ENCODE results near the gene HIRA.

Gene HIRA

DNA sequence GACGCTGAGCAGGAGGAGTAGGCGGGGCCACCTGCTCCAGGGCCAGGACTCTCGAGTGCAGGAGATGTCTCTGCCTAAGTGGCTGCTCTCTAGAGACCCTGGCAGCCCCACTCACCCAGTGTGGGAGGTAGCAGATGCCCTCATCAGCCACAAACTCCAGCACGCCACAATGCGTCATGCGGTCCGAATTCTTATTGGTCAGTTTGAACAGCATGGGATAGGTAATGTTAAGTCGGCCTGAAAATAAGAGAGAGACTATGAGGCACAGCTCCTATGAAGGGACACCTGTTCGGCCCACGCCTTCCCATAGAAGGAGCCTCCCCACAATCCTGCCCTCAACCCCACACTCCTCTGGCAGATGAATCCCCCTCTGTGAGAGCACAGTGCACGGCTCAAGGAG, 40.0 kb upstream of the HIRA start:
- H3K9ac ChIP-seq (ENCODE audit: low read length): no peak overlapping the region
- H3K27ac ChIP-seq (ENCODE audit: low read depth, low read length): no peak overlapping the region
- H3K4me3 ChIP-seq (ENCODE audit: low read depth, low read length): no peak overlapping the region
- no peaks in the 10 kb centered on the region for H3K27me3 ChIP-seq (ENCODE audit: control insufficient read depth, insufficient read depth, low read length)
- H3K9me3 ChIP-seq (ENCODE audit: control insufficient read depth, insufficient read depth, low read depth, low read length): no peaks in the 10 kb centered on the region
- no peaks in the 10 kb centered on the region for H3K4me1 ChIP-seq (ENCODE audit: control insufficient read depth, insufficient read depth, low read length)
- H3K36me3 ChIP-seq (ENCODE audit: control insufficient read depth, insufficient read depth, low read length): peaks cover 89% of the 10 kb centered on the region

DNA sequence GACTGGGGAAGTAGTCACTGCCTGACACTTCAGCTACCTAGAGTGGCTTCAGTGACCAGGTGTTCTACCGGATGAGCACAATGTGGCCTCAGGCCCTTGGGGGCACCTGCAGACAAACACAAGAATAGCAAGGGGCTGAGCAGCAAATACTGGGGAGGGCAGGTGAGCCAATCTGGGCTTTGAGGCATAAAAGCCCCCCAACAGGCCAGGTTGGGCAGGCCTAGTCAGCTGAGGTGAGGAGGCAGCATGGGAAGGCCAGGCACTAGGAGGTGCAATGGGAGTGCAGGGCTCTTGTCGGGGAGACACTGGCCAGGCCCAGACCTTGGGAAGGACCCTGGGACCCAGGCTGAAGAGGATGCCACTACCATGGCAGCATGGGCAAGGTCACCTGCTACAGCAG, 38.5 kb upstream of the HIRA start:
- Histone ChIP-seq H3K36me3 (ENCODE audit: control insufficient read depth, insufficient read depth, low read length) (peaks cover 94% of the 10 kb centered on the region), H3K27ac (ENCODE audit: low read depth, low read length) (no peak overlapping the region), H3K9ac (ENCODE audit: low read length) (no peak overlapping the region), H3K9me3 (ENCODE audit: control insufficient read depth, insufficient read depth, low read depth, low read length) (no peaks in the 10 kb centered on the region), H3K4me1 (ENCODE audit: control insufficient read depth, insufficient read depth, low read length) (no peaks in the 10 kb centered on the region), H3K4me3 (ENCODE audit: low read depth, low read length) (no peak overlapping the region), H3K27me3 (ENCODE audit: control insufficient read depth, insufficient read depth, low read length) (no peaks in the 10 kb centered on the region)

DNA sequence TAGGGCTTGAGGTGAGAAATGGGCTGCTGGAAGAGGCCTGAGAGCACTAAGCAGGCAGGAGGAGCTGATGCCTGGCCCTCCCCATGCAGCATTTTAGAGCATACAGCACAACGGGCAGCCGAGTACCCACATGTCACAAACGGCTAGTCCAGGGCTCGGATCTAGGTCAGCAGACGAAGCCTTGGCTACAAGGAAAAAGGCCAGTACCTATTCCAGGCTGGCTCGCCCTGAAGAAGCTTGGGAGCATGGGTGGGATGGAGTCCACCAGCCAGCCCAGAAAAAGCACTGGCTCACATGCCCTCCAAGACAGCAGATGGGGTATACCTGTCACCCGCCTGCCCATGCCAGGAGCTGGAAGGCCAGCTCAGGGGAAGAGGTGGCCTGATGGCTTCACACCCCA, 37.9 kb upstream of the HIRA start:
- Histone ChIP-seq H3K4me1 (ENCODE audit: control insufficient read depth, insufficient read depth, low read length) (no peaks in the 10 kb centered on the region), H3K27ac (ENCODE audit: low read depth, low read length) (no peak overlapping the region), H3K27me3 (ENCODE audit: control insufficient read depth, insufficient read depth, low read length) (no peaks in the 10 kb centered on the region), H3K36me3 (ENCODE audit: control insufficient read depth, insufficient read depth, low read length) (peaks cover 96% of the 10 kb centered on the region), H3K9me3 (ENCODE audit: control insufficient read depth, insufficient read depth, low read depth, low read length) (no peaks in the 10 kb centered on the region), H3K4me3 (ENCODE audit: low read depth, low read length) (no peak overlapping the region), H3K9ac (ENCODE audit: low read length) (no peak overlapping the region)

DNA sequence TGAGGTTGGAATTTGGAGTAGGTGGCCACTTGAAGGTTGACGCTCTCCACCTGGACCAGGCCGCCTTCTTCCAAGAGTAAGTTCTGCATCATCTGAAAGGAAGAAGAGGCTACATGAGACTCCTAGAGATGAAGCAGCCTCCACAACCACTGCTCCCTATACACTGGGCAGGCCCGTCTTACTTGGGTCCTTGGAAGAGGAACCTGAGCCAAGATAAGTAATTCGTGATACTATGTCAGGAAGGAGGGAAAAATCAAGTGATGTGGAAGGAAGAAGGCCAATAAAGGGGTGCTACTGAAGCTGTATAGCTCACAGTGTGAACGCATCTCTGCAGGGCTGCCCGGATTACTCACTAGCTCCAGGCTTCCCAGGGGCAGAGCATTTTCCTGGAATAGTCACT, 36.4 kb upstream of the HIRA start:
- no peak overlapping the region for H3K27ac ChIP-seq (ENCODE audit: low read depth, low read length)
- H3K4me1 ChIP-seq (ENCODE audit: control insufficient read depth, insufficient read depth, low read length): no peaks in the 10 kb centered on the region
- no peaks in the 10 kb centered on the region for H3K9me3 ChIP-seq (ENCODE audit: control insufficient read depth, insufficient read depth, low read depth, low read length)
- H3K9ac ChIP-seq (ENCODE audit: low read length): no peak overlapping the region
- no peaks in the 10 kb centered on the region for H3K27me3 ChIP-seq (ENCODE audit: control insufficient read depth, insufficient read depth, low read length)
- H3K36me3 ChIP-seq (ENCODE audit: control insufficient read depth, insufficient read depth, low read length): peaks cover 98% of the 10 kb centered on the region
- H3K4me3 ChIP-seq (ENCODE audit: low read depth, low read length): no peak overlapping the region

DNA sequence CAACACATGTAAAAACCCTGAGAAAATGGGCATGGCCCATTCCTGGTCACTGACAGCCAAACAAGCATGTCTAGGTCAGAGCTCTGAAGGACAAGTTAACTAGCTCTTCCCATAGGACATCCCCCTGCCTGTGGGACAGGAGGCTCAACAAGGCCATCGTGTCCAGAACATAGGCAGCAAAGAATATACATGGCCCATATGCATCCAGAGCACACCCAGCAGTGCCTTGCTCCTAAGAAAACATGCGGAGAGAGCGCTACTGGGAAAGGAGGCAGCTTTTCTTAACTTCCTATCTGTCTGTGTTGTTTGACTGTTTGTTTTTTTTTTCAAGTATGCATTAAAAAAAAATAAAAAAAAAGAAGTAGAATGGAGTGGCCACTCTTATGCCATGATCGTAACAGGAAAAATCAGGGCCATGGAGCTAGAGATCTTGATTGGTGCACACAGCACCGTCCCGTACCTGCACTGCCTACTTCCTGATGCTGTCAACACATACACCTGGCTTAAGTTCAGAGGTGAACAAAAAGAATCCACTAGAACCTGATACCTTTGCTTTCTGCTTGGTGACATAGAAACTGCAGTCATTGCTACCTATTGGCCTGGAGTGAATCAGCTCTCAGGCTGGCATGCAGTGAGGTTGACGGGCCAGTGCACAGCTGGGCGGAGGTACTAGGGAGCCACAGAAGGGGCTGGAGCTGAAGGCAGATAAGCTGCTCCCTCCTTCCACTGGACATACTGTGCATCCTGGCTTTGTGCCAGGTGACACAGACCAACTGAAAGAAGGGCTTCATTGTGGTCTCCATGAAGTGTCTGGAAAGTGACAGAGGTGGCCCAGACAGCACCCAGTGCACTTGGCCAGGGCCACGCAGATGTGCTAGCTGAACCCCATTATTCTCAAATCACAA, 35.6 kb upstream of the HIRA start:
- H3K27me3 ChIP-seq (ENCODE audit: control insufficient read depth, insufficient read depth, low read length): no peaks in the 10 kb centered on the region
- no peaks in the 10 kb centered on the region for H3K9me3 ChIP-seq (ENCODE audit: control insufficient read depth, insufficient read depth, low read depth, low read length)
- peaks cover 97% of the 10 kb centered on the region for H3K36me3 ChIP-seq (ENCODE audit: control insufficient read depth, insufficient read depth, low read length)
- no peaks in the 10 kb centered on the region for H3K4me1 ChIP-seq (ENCODE audit: control insufficient read depth, insufficient read depth, low read length)
- no peak overlapping the region for H3K4me3 ChIP-seq (ENCODE audit: low read depth, low read length)
- H3K27ac ChIP-seq (ENCODE audit: low read depth, low read length): no peak overlapping the region
- no peak overlapping the region for H3K9ac ChIP-seq (ENCODE audit: low read length)

DNA sequence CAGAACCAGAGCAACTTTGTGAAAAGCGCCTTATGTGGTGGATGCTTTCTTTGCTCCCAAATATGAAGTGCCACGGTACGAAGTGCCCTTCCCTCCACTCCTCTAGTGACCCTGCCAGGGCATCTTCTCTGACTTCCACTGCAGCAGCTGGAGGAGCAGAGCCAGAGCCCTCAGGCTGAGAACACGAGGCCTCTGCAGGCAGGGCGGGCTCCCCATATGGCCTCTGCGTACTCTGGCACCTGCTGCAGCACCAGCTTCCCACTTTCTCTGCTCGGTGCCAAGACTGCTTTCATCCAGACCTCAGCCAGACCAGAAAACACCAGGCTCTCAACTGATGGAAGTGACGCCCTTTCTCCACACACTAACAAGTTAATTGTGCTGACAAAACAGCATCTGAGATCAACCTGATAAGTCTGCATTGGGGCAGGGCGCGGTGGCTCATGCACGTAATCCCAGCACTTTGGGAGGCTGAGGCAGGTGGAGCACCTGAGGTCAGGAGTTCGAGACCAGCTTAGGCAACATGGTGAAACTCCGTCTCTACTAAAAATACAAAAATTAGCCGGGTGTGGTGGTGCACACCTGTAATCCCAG, 34.7 kb upstream of the HIRA start:
- Histone ChIP-seq H3K36me3 (ENCODE audit: control insufficient read depth, insufficient read depth, low read length) (peaks cover 92% of the 10 kb centered on the region), H3K4me3 (ENCODE audit: low read depth, low read length) (no peak overlapping the region), H3K4me1 (ENCODE audit: control insufficient read depth, insufficient read depth, low read length) (no peaks in the 10 kb centered on the region), H3K27me3 (ENCODE audit: control insufficient read depth, insufficient read depth, low read length) (no peaks in the 10 kb centered on the region), H3K27ac (ENCODE audit: low read depth, low read length) (no peak overlapping the region), H3K9me3 (ENCODE audit: control insufficient read depth, insufficient read depth, low read depth, low read length) (no peaks in the 10 kb centered on the region), H3K9ac (ENCODE audit: low read length) (no peak overlapping the region)

DNA sequence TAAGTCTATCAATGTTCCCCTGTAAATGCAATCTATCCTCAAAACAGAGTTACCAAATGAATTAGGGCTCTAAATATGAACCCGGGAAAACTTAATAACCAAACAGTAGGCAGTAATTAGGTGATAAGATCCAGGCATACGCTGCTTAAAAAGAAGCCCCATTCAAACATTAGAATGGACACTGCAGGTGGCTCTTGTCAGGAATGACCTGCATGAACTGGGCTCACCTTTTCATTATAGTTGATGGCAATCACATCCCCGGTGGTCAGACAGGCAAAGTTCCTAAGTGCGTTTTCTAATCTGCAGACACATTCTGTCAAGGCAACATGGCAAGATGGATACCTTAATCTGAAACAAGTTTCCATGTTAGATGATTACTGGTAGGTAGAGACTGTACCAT, 33.4 kb upstream of the HIRA start:
- no peaks in the 10 kb centered on the region for H3K9me3 ChIP-seq (ENCODE audit: control insufficient read depth, insufficient read depth, low read depth, low read length)
- no peak overlapping the region for H3K27ac ChIP-seq (ENCODE audit: low read depth, low read length)

DNA sequence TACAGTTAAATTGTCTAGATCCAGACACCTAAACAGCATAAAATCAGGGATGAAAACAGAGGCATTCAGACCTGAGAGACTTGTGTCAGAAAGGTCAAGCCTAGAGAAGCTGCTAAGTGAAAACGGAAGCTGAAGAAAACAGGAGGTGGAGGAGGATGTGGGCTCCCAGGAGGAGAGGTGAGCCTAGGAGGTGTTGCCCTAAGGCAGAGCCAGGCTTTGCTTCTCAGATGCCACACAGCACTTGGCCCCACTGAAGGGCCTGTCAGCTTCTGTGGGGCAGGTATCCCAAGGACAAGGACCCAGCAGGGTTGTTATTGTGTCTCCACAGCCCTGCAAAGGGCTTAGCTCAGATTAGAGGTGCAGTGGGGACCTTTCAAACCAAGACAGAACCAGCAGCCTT, 33.0 kb upstream of the HIRA start:
- H3K36me3 ChIP-seq (ENCODE audit: control insufficient read depth, insufficient read depth, low read length): peaks cover 88% of the 10 kb centered on the region

More for the DNA sequence above, 33.4 kb upstream of the HIRA start:
- Histone ChIP-seq H3K36me3 (ENCODE audit: control insufficient read depth, insufficient read depth, low read length) (peaks cover 92% of the 10 kb centered on the region), H3K4me3 (ENCODE audit: low read depth, low read length) (no peak overlapping the region), H3K27me3 (ENCODE audit: control insufficient read depth, insufficient read depth, low read length) (no peaks in the 10 kb centered on the region), H3K4me1 (ENCODE audit: control insufficient read depth, insufficient read depth, low read length) (no peaks in the 10 kb centered on the region), H3K9ac (ENCODE audit: low read length) (no peak overlapping the region)

DNA sequence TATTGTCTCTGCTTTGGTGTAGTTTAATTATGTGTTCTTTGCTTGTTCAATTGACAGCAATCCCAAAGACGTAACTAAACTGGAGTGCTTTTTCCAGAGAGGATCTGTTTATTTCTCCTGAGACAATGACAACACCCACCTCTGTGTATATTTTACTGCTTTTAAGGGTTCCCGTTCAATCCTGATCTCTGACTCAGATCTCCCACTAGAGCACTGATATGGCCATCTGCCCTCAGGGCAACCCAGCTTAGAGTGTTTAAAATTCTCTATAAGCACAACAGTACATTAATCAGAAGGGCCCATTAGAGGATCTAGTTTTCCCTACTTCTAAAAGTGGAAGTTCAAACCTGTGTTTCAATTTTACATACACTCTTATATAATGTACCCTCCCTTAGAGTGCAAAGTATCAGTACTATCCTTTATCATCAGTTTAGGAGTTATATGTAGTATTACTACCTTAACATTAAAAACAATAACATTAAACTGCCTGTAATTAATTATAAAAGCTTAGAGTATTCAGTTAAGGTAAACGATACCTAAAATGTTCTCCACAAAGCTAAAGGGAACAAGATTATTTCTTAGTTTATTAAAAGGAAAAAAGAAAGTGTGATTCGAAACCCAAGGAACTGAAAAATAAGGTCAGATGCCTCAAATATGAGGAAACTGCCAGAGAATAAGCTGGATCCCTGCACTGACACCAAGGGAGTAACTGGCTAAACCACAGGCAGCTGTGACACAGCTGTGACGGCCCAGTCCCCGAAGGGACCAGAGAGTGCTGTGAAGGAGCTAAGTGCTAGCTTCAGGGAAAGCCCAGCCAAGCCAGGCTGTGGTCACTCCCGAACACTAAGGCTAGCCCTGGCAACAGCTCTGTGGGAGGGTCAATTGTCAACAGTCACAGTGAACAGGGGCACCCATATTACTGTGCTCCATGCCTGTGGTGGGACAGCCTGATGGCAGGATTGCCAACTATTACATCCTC, 32.2 kb upstream of the HIRA start:
- no peak overlapping the region for H3K4me3 ChIP-seq (ENCODE audit: low read depth, low read length)
- no peaks in the 10 kb centered on the region for H3K4me1 ChIP-seq (ENCODE audit: control insufficient read depth, insufficient read depth, low read length)
- peaks cover 85% of the 10 kb centered on the region for H3K36me3 ChIP-seq (ENCODE audit: control insufficient read depth, insufficient read depth, low read length)
- H3K9ac ChIP-seq (ENCODE audit: low read length): no peak overlapping the region
- H3K27me3 ChIP-seq (ENCODE audit: control insufficient read depth, insufficient read depth, low read length): no peaks in the 10 kb centered on the region
- no peak overlapping the region for H3K27ac ChIP-seq (ENCODE audit: low read depth, low read length)
- H3K9me3 ChIP-seq (ENCODE audit: control insufficient read depth, insufficient read depth, low read depth, low read length): no peaks in the 10 kb centered on the region

More for the DNA sequence above, 33.0 kb upstream of the HIRA start:
- H3K27ac ChIP-seq (ENCODE audit: low read depth, low read length): no peak overlapping the region
- no peaks in the 10 kb centered on the region for H3K4me1 ChIP-seq (ENCODE audit: control insufficient read depth, insufficient read depth, low read length)
- H3K4me3 ChIP-seq (ENCODE audit: low read depth, low read length): no peak overlapping the region
- no peaks in the 10 kb centered on the region for H3K9me3 ChIP-seq (ENCODE audit: control insufficient read depth, insufficient read depth, low read depth, low read length)
- H3K9ac ChIP-seq (ENCODE audit: low read length): no peak overlapping the region
- H3K27me3 ChIP-seq (ENCODE audit: control insufficient read depth, insufficient read depth, low read length): no peaks in the 10 kb centered on the region

DNA sequence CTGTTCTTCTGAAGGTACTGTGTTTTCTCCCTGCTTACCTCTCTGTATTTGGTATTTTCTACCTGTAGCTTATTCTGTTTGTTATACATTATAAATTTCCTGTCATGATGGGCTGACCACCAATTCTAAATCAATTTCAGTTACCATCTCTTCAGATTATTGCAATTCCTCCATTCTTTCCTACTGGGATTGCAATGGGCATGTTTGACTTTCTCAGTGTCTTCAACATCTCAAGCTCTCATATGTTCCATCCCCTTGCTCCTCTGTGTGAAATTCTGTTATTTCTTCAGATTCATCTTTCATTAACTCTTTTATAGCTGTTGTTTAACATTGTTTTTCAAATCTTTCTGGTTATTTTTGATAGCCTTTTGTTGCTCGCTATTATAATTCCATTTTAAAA, 31.5 kb upstream of the HIRA start:
- H3K36me3 ChIP-seq (ENCODE audit: control insufficient read depth, insufficient read depth, low read length): peaks cover 83% of the 10 kb centered on the region
- no peaks in the 10 kb centered on the region for H3K9me3 ChIP-seq (ENCODE audit: control insufficient read depth, insufficient read depth, low read depth, low read length)
- no peak overlapping the region for H3K27ac ChIP-seq (ENCODE audit: low read depth, low read length)
- no peak overlapping the region for H3K4me3 ChIP-seq (ENCODE audit: low read depth, low read length)
- H3K9ac ChIP-seq (ENCODE audit: low read length): no peak overlapping the region
- no peaks in the 10 kb centered on the region for H3K4me1 ChIP-seq (ENCODE audit: control insufficient read depth, insufficient read depth, low read length)
- no peaks in the 10 kb centered on the region for H3K27me3 ChIP-seq (ENCODE audit: control insufficient read depth, insufficient read depth, low read length)
